Activated naive CD4-positive, alpha-beta T cell treated with anti-CD3 and anti-CD28 coated beads for 36 hours (primary cell): ENCODE data around the gene CAMK1D. TPM values are rescaled to one million over a fixed set of nuclear protein-coding genes. Genes with fewer than 3 reads are reported as not detected.

ENCODE experiments used
- CTCF ChIA-PET: fragments of 350-600 bp; sonication (Branson Sonifier 250); formaldehyde crosslinking; loops from one replicate; lab custom pipeline; 2021; ENCODE audit warnings: antibody characterized with exemption; lab: Charles Lee
- DNase-seq: peaks from one replicate; pipeline ENCODE4 v3.0.0-alpha.2; 2020
- H3K27ac Mint-ChIP-seq: one replicate; pipeline ENCODE4 v1.8.0; 2021; ENCODE audit warnings: mild to moderate bottlenecking, mixed read lengths
- H3K27me3 Mint-ChIP-seq: one replicate; pipeline ENCODE4 v1.8.0; 2021; ENCODE audit warnings: low read depth, mixed read lengths
- H3K36me3 Mint-ChIP-seq: one replicate; pipeline ENCODE4 v1.8.0; 2021; ENCODE audit warnings: low read depth, mixed read lengths
- H3K4me1 Mint-ChIP-seq: one replicate; pipeline ENCODE4 v1.8.0; 2021; ENCODE audit warnings: low read depth, mixed read lengths
- H3K4me3 Mint-ChIP-seq: one replicate; pipeline ENCODE4 v1.8.0; 2021; ENCODE audit warnings: mild to moderate bottlenecking, moderate library complexity, mixed read lengths
- H3K9me3 Mint-ChIP-seq: one replicate; pipeline ENCODE4 v1.8.0; 2021; ENCODE audit warnings: mixed read lengths
- intact Hi-C: fragments of 100-400 bp; cut with micrococcal nuclease; formaldehyde crosslinking; loops from one replicate; pipeline ENCODE4 v1.15.1; 2023
- total RNA-seq, 2 experiments: library from RNA; stranded (reverse); gene quantifications; one replicate each; pipeline ENCODE4 v1.2.3, GENCODE V29; 2021

Gene CAMK1D
- total RNA-seq, 2 experiments from 2014 or later: 9.5 to 11.3 TPM

DNA sequence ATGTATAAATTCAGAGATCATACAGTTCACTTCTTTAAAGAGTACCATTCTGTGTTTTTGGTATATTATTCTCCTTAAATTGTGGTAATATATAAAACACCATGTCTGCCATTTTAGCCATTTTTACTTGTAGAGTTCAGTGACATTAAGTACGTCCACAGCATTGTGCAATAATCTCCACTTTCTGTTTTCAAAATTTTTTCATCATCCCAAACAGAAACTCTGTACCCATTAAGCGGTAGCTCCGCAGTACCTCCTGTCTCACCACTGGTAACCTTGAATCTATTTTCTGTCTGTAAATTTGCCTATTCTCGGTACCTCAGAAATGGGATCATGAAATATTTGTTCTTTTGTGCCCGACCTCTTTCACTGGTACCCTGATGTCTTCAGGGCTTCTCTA, 60.3 kb downstream of the CAMK1D start:
- CTCF ChIA-PET: no interaction called here
- no peak for DNase-seq
- Mint-ChIP-seq H3K27ac (no peak overlapping the region), H3K27me3 (no peaks in the 10 kb centered on the region), H3K4me3 (no peak overlapping the region), H3K4me1 (peaks cover 35% of the 10 kb centered on the region), H3K36me3 (peaks cover 14% of the 10 kb centered on the region), H3K9me3 (peaks cover 2% of the 10 kb centered on the region)
- intact Hi-C loops: no loop called here

DNA sequence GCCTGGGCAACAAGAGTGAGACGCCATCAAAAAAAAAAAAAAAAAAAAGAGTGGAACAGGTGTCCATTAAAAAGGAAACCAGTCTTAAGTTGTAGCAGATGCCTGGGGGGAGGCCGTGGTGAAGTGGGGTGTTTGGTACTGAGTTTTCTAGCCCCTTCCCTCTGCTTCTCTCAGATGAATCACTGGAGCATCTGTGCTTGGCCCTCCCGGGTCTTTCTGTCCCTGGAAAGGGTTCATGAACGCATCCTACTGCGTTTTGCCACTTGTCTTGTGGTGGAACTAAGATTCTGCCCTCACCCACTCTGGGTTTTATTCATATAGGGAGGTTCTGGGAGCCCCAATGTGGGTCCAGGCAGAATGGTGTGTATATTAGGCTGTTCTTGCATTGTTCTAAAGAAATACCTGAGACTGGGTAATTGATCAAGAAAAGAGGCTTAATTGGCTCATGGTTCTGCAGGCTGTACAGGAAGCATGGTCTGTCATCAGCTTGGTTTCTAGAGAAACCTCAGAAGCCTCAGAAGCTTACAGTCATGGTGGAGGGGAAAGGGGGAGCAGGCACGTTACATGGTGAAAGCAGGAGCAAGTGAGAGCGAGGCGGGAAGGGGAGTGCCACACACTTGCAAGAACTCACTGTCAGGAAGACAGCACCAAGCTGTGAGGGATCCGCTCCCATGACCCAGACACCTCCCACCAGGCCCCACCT, 63.5 kb downstream of the CAMK1D start:
- Mint-ChIP-seq H3K4me1 (peaks cover 25% of the 10 kb centered on the region), H3K36me3 (peaks cover 7% of the 10 kb centered on the region), H3K27ac (peak overlapping the region; percentile 3), H3K4me3 (peak overlapping the region; percentile 7), H3K27me3 (no peaks in the 10 kb centered on the region), H3K9me3 (peaks cover 2% of the 10 kb centered on the region)
- peak; percentile 65 for DNase-seq
- intact Hi-C loops: no loop called here
- CTCF ChIA-PET: interaction anchor here (1.0 kb wide), 1 partner anchor 11 kb away, joined by 3 read pairs; no protein-coding TSS in a partner anchor

DNA sequence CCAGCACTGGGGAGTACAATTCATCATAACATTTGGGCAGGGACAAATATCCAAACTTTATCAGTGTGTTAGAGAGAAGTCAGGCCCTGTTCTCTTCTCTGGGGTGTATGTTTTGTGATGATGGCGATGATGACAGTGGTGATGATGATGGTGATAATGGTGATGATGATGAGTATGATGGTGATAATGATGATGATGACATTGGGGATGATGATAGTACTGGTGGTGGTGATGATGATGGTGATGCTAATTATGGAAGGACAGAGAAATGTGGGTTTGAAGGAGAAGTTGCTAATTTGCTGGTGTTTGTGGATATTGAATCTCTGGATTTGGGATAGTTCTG, 64.0 kb downstream of the CAMK1D start:
- DNase-seq: no peak
- CTCF ChIA-PET: interaction anchor here (1.0 kb wide), 1 partner anchor 12 kb away, joined by 3 read pairs; no protein-coding TSS in a partner anchor
- Mint-ChIP-seq H3K27ac (no peak overlapping the region), H3K27me3 (no peaks in the 10 kb centered on the region), H3K36me3 (peaks cover 7% of the 10 kb centered on the region), H3K4me1 (peaks cover 26% of the 10 kb centered on the region), H3K4me3 (no peak overlapping the region), H3K9me3 (peaks cover 2% of the 10 kb centered on the region)
- intact Hi-C loops: no loop called here

DNA sequence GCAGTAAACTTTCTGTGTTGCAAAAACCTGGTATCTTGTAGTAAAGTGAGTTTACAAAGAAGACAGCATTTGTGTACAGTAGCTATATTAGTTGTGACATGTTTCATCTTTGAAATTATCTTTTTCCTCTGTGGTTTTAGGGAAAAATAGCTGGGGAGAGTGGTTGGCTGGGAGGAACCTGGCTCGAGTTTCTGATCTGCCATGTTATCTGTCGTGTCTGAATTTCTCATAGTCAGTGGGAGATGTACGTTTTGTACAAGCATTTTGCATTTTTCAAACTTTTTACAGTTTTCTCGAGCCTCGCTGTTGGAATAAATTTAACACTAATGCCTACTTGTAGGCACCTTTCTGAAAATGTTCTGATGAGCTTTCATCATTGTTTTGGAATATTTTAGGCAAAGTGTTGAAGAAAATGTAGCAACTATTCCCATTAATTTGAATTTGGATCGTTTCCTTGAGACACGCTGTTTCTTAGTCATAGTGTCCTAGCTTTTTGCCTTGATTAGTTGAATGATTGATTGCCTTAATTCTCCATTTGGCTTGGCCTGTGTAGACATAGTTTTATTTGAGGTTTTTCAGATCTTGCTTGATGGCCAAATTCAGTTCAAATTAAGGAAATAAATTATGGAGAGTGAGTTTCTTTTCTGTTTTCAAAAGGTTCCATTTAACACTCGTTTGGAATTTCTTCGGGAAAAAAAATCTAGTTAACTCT, 65.1 kb downstream of the CAMK1D start:
- Mint-ChIP-seq H3K27ac (no peak overlapping the region), H3K36me3 (peaks cover 5% of the 10 kb centered on the region), H3K4me3 (no peak overlapping the region), H3K27me3 (no peaks in the 10 kb centered on the region), H3K9me3 (peaks cover 2% of the 10 kb centered on the region), H3K4me1 (peaks cover 31% of the 10 kb centered on the region)
- intact Hi-C loops: no loop called here
- no peak for DNase-seq
- CTCF ChIA-PET: no interaction called here

DNA sequence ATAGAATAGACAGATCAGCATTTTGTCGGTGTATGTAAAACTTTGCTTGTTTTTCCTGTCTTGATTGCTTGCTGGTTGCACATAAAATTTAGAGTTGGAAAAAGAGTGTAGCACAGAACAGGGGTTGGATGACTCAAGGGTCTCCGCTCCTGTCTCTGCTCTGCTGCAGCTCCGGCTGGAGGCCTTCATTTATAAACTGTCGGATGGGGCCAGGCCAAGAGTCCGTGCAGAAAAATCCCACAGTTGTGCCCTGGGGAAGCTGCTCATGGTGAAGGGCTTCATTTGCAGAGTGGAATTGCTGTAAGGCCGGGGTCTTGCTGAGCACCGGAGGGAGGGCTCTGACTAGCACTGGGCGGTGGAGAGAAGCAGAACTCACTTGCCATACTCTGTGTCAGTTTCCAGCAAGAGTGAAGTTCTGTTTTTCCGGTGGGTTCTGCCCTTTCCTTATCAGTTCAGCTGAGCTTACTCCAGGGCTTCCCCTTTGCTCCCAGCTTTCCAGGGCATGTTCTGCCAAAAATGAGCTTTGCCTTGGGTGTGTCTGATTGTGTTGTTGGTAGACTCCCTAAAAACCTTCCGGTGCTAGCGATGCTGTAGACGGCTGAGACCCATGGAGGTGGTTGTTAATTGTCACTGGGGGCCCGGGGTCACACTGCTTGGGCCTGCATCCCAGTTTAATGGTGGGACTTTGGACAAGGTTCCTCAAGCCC, 67.2 kb downstream of the CAMK1D start:
- CTCF ChIA-PET: no interaction called here
- H3K36me3 Mint-ChIP-seq: peaks cover 2% of the 10 kb centered on the region
- H3K4me3 Mint-ChIP-seq: no peak overlapping the region
- H3K4me1 Mint-ChIP-seq: peaks cover 38% of the 10 kb centered on the region
- intact Hi-C loops: no loop called here
- no peak overlapping the region for H3K27ac Mint-ChIP-seq
- H3K27me3 Mint-ChIP-seq: no peaks in the 10 kb centered on the region
- DNase-seq: no peak
- peaks cover 2% of the 10 kb centered on the region for H3K9me3 Mint-ChIP-seq

DNA sequence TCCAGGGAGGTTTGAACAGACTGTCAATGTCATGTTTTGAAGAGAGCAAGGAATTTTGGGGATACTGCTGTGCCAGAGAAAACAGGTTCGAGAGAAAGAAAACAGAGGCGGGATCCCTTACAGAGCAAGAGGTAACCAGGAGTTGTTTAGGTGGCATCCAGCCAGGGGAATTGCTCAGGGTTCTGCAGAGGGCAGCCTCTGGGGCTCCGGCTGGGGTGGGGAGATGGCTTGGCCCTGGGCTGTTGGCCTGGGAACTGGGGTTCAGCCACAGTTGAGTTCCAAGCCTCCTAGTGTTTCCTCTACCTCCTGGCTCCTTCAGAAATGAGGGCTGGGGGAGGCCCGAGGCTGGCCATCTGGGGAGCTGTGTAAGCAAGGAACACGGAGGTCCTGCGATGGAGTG, 68.0 kb downstream of the CAMK1D start:
- H3K27ac Mint-ChIP-seq: no peak overlapping the region
- CTCF ChIA-PET: no interaction called here
- intact Hi-C loops: no loop called here
- H3K4me3 Mint-ChIP-seq: no peak overlapping the region
- peaks cover 41% of the 10 kb centered on the region for H3K4me1 Mint-ChIP-seq
- H3K9me3 Mint-ChIP-seq: peaks cover 2% of the 10 kb centered on the region
- DNase-seq: no peak
- no peaks in the 10 kb centered on the region for H3K27me3 Mint-ChIP-seq
- peaks cover 2% of the 10 kb centered on the region for H3K36me3 Mint-ChIP-seq

DNA sequence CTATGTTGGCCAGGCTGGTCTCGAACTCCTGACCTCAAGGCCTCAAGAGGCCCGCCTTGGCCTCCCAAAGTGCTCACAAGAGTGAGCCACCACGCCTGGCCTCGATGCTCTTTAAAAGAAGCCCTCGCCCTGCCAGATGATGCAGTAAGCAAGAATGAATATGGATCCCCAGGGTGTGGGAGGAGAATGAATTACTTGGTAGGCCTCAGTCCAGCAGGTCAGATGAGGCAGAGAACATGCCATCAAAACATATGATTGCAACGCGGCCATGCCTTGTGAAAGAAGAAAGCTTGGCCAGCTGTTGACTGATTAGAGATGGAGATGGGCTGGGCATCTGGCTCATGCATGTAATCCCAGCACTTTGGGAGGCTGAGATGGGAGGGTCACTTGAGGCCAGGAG, 68.7 kb downstream of the CAMK1D start:
- no peaks in the 10 kb centered on the region for H3K27me3 Mint-ChIP-seq
- peaks cover 38% of the 10 kb centered on the region for H3K4me1 Mint-ChIP-seq
- intact Hi-C loops: loop anchor here (2.0 kb wide), 2 partner anchors 13 to 51 kb away; no protein-coding TSS in a partner anchor
- CTCF ChIA-PET: no interaction called here
- peaks cover 2% of the 10 kb centered on the region for H3K9me3 Mint-ChIP-seq
- no peak for DNase-seq
- H3K4me3 Mint-ChIP-seq: no peak overlapping the region
- H3K27ac Mint-ChIP-seq: no peak overlapping the region
- peaks cover 2% of the 10 kb centered on the region for H3K36me3 Mint-ChIP-seq

DNA sequence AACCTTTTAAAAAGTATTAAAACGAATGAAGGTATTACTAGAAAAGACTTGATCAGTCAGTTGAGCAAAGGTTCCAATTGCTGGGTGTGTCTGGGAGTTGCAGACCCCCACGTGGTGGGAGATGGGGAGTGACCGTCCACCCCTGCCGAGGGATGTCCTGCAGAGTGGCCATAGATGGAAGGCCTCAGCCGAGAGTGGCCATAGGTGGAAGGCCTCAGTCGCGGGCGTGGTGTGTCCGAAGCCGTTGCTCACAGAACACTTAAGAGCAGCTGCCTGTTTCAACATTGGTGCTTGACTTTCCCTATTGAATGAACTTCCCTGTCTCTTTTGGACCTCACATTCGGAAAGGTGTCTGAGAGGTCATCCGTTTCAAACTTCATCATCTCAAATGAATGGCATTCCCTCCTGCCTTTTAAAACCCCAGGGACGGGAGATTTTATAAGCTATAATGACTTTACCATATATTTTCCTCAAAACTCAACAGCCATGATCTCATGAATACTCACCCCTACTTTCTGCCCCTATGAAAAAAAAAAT, 69.4 kb downstream of the CAMK1D start:
- Mint-ChIP-seq H3K36me3 (no peaks in the 10 kb centered on the region), H3K4me1 (peaks cover 33% of the 10 kb centered on the region), H3K27me3 (no peaks in the 10 kb centered on the region), H3K9me3 (no peaks in the 10 kb centered on the region), H3K27ac (no peak overlapping the region), H3K4me3 (no peak overlapping the region)
- CTCF ChIA-PET: no interaction called here
- intact Hi-C loops: loop anchor here (1.0 to 2.0 kb wide), 4 partner anchors 14 to 68 kb away; no protein-coding TSS in a partner anchor
- no peak for DNase-seq

DNA sequence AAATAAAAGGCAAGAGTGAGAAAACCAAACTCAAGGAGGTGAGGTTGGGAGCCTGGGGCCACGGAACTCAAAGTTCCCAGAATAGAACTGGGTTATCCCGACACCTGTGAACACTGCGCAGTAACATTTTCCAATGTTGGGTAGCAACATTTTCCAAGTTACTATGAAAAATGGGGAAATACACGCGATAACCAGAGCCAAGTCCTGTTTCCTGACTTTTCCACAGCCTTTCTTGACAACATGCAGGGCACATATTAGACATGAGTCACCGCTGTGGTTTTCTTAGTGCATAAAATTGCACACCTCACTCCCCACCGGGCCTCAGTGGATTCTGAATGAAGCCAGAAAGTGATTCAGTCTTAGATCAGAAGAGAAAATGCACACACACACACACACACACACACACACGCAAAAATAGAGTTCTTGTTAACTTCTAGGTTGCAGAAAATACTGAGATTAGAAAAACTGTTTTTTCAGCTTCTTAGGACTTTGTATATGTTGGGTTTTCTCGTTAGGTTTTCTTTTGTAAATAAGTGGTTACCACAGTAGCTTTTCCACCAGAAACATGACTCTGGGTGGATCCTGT, 70.0 kb downstream of the CAMK1D start:
- Mint-ChIP-seq H3K27me3 (no peaks in the 10 kb centered on the region), H3K36me3 (peaks cover 1% of the 10 kb centered on the region), H3K4me1 (peaks cover 30% of the 10 kb centered on the region), H3K27ac (peak overlapping the region; percentile 46), H3K9me3 (no peaks in the 10 kb centered on the region), H3K4me3 (no peak overlapping the region)
- CTCF ChIA-PET: interaction anchor here (0.9 kb wide), 1 partner anchor 17 kb away, joined by 3 read pairs; no protein-coding TSS in a partner anchor
- DNase-seq: peak; percentile 90
- intact Hi-C loops: loop anchor here (1.0 to 2.0 kb wide), 4 partner anchors 15 to 69 kb away; no protein-coding TSS in a partner anchor

DNA sequence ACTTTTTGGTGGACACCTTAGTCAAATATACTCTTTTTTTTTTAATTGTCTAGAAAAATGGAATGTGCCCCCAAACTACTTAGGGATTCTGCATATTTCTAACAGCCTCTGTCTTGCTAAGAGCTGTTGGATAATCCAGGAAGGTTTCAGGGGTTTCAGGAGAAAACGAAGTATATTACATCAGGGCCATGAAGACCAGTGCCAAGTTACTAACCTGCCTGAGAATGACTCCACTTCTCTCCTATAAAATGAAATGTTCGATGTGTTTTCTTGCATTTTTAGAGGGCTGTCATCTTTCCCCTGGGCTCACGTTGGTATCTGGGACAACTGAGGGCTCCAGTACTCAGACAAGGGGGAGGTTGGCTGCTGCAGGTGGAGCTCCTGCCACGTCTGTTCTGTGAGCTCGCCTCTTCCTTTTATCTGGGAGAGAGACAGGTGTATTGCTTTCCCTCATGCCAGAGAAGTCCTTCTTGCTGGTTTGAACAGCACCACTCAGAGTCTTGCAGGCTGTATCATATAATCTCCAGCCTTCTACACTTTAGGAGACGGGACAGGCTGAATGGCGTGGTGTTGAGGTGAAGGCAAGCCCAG, 71.3 kb downstream of the CAMK1D start:
- CTCF ChIA-PET: no interaction called here
- H3K27me3 Mint-ChIP-seq: no peaks in the 10 kb centered on the region

DNA sequence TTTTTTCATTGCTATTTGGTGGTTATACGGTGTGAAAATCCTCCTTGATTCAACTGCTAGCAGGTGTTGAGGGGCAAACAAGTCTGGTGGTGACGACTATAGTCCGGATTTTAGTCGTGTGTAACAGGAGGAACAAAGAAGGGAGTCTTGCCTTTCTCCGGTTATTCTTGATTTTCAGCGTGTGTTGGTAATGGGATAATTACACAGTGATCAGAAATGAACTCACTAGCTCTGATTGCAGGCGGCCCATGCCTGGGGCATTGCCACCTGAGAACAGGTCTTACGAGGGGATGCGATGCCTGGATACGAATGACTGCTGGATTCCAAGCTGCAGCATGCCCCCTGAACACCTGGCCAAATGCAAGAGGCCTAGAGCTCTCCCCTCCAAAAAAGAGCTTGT, 72.8 kb downstream of the CAMK1D start:
- Mint-ChIP-seq H3K4me1 (peaks cover 29% of the 10 kb centered on the region), H3K27me3 (no peaks in the 10 kb centered on the region), H3K4me3 (no peak overlapping the region), H3K27ac (no peak overlapping the region), H3K36me3 (peaks cover 5% of the 10 kb centered on the region), H3K9me3 (no peaks in the 10 kb centered on the region)
- intact Hi-C loops: no loop called here
- CTCF ChIA-PET: no interaction called here
- no peak for DNase-seq

More for the DNA sequence above, 71.3 kb downstream of the CAMK1D start:
- Mint-ChIP-seq H3K4me3 (no peak overlapping the region), H3K27ac (no peak overlapping the region), H3K36me3 (peaks cover 5% of the 10 kb centered on the region), H3K9me3 (no peaks in the 10 kb centered on the region), H3K4me1 (peaks cover 30% of the 10 kb centered on the region)
- no peak for DNase-seq
- intact Hi-C loops: no loop called here
